ELR (cell line): ENCODE measurements around the gene DMD.

Experiments used
- DNase-seq: peaks from one replicate; pipeline ENCODE4 v3.0.0-alpha.2; 2015; ENCODE audit warnings: low read depth

Gene DMD

DNA sequence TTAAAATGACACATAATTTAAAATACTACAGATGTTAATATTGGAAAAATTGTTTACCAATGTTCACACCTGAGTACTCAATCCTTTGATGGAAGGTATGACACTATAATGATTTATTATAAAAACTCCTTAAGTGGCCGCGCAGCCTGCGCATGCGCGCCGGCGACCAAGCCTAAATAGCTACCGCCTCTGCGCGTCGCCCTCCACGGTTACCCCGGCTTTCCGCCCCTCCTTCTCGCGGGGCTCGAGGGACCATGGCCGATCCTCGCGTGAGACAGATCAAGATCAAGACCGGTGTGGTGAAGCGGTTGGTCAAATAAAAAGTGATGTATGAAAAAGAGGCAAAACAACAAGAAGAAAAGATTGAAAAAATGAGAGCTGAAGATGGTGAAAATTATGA lies 170.2 kb downstream of the DMD start:
- no peak for DNase-seq

DNA sequence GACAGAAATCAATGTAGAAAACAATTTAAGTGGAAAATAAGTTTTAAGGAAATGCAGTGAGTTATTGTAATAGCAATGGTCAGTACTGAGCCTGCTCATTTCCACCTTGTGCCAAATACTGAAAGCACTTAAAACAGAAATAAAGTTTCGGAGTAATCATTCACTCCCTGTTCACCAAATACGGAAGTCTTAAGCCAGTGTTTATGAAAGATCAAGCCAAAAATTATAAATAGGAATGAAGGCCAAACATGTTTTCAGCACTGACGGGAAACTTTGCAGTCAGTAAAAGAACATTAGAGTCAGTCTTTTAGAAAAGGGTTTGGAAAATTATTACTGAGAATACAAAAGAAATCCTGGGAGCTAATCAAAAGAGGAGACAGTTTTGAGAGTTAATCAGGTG lies 178.6 kb downstream of the DMD start:
- no peak for DNase-seq

GRCh38 chrX:33014949-33015348 lies 196.4 kb downstream of the DMD start:
- DNase-seq, result no peak

GRCh38 chrX:33014086-33014485 lies 197.3 kb downstream of the DMD start:
- DNase-seq, result no peak

DNA sequence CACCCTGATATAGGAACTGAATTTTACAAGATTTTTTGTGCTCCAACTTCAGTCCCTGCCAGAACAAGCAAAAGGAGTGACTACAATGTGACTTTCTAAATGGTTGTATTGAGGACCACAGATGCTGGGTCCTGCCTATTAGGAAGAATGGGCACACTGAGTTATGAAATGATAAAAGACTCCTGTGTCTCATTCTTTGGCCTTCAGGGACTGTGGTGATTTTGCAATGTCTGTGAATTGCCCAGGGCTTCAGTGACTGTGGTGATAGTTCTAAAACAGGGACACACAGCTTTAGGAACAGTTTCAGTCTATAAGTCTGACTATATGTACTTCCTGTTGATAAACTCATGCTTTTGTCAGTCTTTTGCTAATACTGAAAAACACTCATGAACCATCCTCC lies 210.2 kb downstream of the DMD start:
- no peak for DNase-seq

DNA sequence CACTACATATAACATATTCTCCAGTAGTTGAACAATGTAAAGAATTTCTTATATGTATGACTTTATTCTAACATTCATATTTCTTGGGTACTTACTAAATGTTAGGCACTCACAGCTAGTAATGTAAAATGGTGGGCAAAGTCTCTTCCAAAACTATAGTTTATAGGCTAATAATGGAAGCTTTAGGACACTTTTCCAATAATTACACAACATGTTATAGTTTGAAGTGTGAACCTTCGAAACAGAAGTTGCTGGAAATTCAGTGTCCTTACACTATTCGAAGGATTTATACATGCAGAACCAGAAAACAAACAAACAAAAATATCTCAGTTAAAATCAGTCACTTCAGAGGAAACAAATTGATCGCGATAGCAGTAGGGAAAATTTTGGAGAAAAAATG lies 212.6 kb downstream of the DMD start:
- no peak for DNase-seq

- DNase-seq, result no peak
Observed at GRCh38 chrX:32995427-32995826, 215.9 kb downstream of the DMD start.

DNA sequence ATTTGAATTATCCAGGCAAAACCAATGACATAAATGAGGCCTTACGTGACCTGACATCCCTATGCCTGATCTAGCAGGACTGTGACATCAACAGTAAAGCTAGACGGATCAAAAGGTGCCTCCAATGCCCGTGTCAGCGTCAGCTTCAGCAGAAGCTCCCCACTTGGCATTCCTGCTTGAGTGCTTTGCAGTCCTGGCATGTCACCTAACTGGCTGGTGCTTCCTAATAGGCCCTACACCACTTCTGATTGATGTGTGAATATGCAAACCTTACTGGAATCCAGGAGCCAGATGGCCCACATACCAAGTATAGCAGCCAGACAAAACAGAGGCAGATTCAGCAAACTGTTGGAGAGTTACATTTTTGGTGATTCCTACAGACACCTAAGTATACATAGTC lies 224.2 kb downstream of the DMD start:
- no peak for DNase-seq

- DNase-seq, result no peak
Observed at GRCh38 chrX:32985544-32985943, 225.8 kb downstream of the DMD start.

DNA sequence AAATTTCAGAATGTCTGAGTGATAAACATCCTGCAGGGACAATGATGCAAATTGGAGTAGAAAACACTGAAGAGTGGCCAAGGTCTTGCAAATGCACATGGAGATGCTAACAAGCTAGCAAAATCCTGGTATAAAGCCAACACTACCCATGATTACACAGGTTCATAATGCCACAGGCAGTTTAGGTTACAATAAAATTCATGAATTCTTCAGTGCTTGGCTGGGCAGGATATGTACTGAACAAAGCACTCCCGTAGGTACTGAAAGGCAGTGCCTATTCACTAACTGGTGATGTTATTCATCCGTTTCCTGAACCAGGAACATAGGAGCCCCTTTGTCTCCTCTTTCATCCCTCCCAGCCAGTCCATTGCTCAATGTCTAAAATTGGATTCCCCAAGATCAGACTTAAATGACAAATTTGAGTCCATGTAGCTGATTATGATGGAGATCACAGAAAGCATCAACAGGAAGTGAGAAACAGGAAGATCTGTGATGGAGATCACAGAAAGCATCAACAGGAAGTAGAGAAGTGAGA lies 244.5 kb downstream of the DMD start:
- no peak for DNase-seq

GRCh38 chrX:32954125-32954524 lies 257.2 kb downstream of the DMD start:
- no peak for DNase-seq

DNA sequence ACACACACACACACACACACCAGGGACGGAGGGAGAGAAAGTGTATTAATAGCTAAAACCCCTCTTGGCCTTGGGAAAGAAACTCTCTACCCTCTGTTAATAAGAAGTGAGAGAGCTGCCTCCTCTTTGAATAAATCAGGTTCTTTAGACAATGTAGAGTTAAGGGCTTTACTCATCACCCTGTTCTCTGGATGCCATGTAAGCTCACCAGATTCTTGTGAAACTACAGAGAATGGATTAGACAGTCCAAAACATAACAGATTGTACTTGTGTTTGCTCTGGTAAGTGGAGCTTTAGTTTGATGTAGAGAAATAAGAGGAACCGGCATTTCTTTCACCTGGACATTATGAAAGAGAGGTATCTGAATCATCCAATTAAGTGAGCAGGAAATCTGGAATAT lies 263.2 kb downstream of the DMD start:
- no peak for DNase-seq

GRCh38 chrX:32937043-32937442 lies 274.3 kb downstream of the DMD start:
- no peak for DNase-seq

- no peak for DNase-seq
Observed at GRCh38 chrX:32933548-32933947, 277.8 kb downstream of the DMD start.

- no peak for DNase-seq
Observed at GRCh38 chrX:32929040-32929439, 282.3 kb downstream of the DMD start.

DNA sequence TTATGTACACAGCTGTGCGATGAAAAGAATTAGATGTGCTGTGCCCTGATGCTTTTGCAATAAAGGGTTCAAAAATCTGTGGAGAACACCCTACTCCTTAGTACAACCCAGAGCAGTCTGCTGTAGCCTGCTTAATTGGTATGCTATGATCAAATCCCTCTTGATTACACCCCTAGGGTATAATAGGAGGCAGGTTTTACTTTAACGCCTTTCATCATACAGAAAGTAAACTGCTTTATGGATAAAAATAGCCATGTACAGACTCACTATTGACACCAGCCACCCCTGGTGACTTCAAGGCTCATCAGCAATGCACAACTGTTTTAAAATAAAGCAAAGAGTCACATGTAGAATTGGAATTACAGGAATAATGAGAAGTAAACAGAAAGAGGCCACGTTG lies 315.3 kb downstream of the DMD start:
- no peak for DNase-seq

- DNase-seq, result no peak
Observed at GRCh38 chrX:32894679-32895078, 316.7 kb downstream of the DMD start.

GRCh38 chrX:32893751-32894150 lies 317.6 kb downstream of the DMD start:
- no peak for DNase-seq

DNA sequence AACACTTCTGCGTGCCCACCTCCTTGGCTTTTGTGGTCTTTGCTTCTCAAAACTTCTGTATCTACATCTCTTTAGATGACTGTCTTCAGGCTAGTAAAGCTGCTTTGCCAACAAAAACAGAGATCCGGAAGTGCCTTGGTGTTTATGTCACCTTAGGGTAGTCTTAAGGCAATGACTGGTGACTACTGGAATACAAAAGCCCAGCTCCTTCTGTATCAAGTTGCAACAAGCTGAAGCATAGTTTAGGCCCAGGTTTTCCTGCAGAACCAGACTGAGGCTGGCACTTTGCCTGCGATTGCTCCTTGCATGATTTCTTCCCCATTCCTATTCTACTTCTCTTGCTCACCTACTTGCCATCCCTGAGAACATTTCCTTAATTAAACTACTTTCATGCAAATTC lies 333.8 kb downstream of the DMD start:
- no peak for DNase-seq

- DNase-seq, result no peak
Observed at GRCh38 chrX:32874839-32875238, 336.5 kb downstream of the DMD start.

- DNase-seq, result no peak
Observed at GRCh38 chrX:32873786-32874185, 337.6 kb downstream of the DMD start.

DNA sequence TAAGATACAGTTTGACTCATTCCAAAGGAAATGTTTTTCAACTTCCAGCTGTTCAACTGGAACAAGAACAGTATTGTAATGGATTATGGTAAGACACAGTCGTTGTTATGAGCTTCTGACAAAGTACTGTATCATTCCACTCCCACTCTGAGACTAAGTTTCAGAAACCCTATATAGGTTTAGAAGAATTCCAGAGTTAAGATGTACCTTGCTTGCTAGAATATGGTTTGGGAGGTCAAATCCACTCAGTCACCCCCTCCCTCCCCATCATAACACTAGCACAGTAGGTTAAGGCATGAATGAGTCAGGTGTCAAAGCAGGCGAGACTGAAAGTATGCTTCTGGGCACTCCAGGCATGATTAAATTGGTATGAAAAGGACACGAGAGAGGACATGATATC lies 339.7 kb downstream of the DMD start:
- DNase-seq, result no peak

DNA sequence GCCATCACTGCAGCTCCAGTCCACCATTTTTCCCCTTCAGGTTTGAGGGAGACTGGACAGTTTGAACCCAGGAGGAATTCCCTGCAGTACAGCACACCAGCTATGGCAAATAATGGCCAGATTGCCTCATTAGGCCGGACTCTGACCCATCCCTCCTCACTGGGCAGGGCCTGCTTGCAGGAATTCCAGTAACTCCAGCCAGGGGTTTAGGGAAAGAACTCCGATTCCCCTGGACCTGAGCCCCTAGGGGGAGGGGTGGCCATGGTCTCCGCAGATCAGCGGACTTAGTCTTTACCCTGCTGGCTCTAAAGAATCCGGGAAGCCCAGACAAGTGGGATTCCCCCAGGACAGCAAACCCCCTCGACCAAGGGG lies 342.8 kb downstream of the DMD start:
- no peak for DNase-seq

DNA sequence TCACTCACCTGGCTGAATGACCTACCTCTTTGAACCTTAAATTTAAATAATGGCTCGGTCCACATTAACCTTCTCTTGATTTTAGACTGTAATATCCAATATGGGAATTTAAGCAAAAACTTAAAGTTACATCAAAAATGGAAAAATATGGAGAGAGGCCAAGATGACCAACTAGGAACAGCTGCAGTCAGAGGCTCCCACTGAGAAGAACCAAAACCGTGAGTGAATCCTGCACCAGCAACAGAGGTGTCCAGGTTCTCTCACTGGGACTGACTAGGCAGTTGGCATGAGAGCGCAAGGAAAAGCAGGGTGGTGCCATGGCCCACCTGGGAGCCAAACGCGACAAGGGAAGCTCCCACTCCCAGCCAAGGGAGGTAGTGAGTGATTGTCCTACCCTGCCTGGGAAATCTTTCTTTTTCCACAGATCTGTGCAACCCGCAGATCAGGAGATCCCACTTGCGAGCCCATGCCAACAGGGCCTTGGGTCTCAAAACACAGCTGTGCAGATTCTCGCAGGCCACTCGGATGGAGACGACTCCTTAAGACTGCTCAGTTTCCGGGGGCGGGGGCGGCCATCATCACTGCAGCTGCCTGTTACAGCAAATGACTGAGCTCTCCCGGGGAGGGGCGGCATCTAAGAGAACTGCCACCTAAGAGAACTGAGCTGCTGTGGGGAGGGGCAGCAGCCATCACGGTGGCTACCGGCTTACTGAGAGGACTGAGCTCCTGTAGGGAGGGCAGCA lies 343.4 kb downstream of the DMD start:
- no peak for DNase-seq
